ENCODE measurements around the gene ZNF385C.

GRCh38 chr17:42136654-42137051 lies 38.4 kb upstream of the ZNF385C start:
- TF ChIP-seq POLR2AphosphoS5 (IDR thresholded peaks at IDR 0.05; ENCODE audit: low read depth, low read length) (no peak), POU2F2 (IDR thresholded peaks at IDR 0.05; ENCODE audit: low read depth, low read length) (no peak)

Measured in GM12891 (cell line).